Mucosa of descending colon (tissue), 3 donors: ENCODE data around the gene FBXO48. TPM values are rescaled to one million over a fixed set of nuclear protein-coding genes. Genes with fewer than 3 reads are reported as not detected.

ENCODE experiments used
- ATAC-seq: fragments of 200-7000 bp; cut with Tn5 transposase; one replicate; pipeline ENCODE4 v1.9.1; 2020; ENCODE audit warnings: mild to moderate bottlenecking, moderate library complexity
- DNase-seq, 3 donors: peaks; one replicate each; pipeline ENCODE4 v3.0.0-alpha.2; 2020
- H3K36me3 ChIP-seq: fragments of 200-600 bp; one replicate; pipeline ENCODE4 v1.8.0; 2021; ENCODE audit warnings: low read depth, mild to moderate bottlenecking
- H3K4me1 ChIP-seq: fragments of 200-600 bp; one replicate; pipeline ENCODE4 v1.8.0; 2021; ENCODE audit warnings: low read depth, mild to moderate bottlenecking
- H3K4me3 ChIP-seq: fragments of 200-600 bp; one replicate; pipeline ENCODE4 v1.8.0; 2021; ENCODE audit warnings: mild to moderate bottlenecking
- H3K9me3 ChIP-seq: fragments of 200-600 bp; one replicate; pipeline ENCODE4 v1.8.0; 2021; ENCODE audit warnings: mild to moderate bottlenecking
- CTCF ChIP-seq: fragments of 200-600 bp; IDR thresholded peaks from one replicate; pipeline ENCODE4 v1.8.0; 2022; ENCODE audit warnings: antibody characterized with exemption, mild to moderate bottlenecking
- intact Hi-C, 2 donors: fragments of 100-400 bp; cut with DNase I in 1 of 2; cut with micrococcal nuclease in 1 of 2; formaldehyde crosslinking; loops; one replicate each; pipeline versions ENCODE4 v1.11.0 to v1.11.1; 2022; cut with DNase I, micrococcal nuclease
- total RNA-seq, 3 donors: library from RNA; stranded (reverse); fragmentation: NEBNext Ultra II Directional in 2 of 3; extraction: Animal tissue kit (Norgen Biotek cat#: 25700) in 2 of 3; gene quantifications; one replicate each; pipeline versions ENCODE4 v1.2.1 to v1.2.4, GENCODE V29; 2021 to 2023
- donor health status: DM: no; HTN: no; CAD: no; lungs with moderate emphysema.
- donor health status: DM: no; HTN: no; CAD: no.
- donor health status: DM: no; HTN: yes; CAD: no.

Gene FBXO48
- total RNA-seq, 3 donors from 2014 or later: 1.5 to 2.6 (median 1.9) TPM

- DNase-seq (peak; percentile 31 to 55 (median 45)), ATAC-seq (peak; percentile 86)
- H3K4me3 ChIP-seq: no peak overlapping the region
- no peaks in the 10 kb centered on the region for H3K9me3 ChIP-seq
- TF ChIP-seq CTCF: no peak
- H3K4me1 ChIP-seq: no peaks in the 10 kb centered on the region
- intact Hi-C loops: no loop called here
- H3K36me3 ChIP-seq: no peaks in the 10 kb centered on the region
Observed at GRCh38 chr2:68432696-68433658, 34.1 kb downstream of the FBXO48 start.

GRCh38 chr2:68431316-68431972, 35.6 kb downstream of the FBXO48 start:
- H3K9me3 ChIP-seq: no peaks in the 10 kb centered on the region
- DNase-seq: no peak
- H3K4me1 ChIP-seq: no peaks in the 10 kb centered on the region
- no peak overlapping the region for H3K4me3 ChIP-seq
- ATAC-seq: no peak
- TF ChIP-seq CTCF: no peak
- intact Hi-C loops: no loop called here
- H3K36me3 ChIP-seq: no peaks in the 10 kb centered on the region

GRCh38 chr2:68429311-68429826, 37.7 kb downstream of the FBXO48 start:
- DNase-seq (no peak), ATAC-seq (no peak)
- intact Hi-C loops: loop anchor here in 1 of 2 donors (10.0 kb wide), 1 partner anchor 55 kb away; no protein-coding TSS in a partner anchor
- Histone ChIP-seq H3K4me3 (no peak overlapping the region), H3K36me3 (no peaks in the 10 kb centered on the region), H3K9me3 (no peaks in the 10 kb centered on the region), H3K4me1 (no peaks in the 10 kb centered on the region)
- TF ChIP-seq CTCF: no peak

GRCh38 chr2:68428746-68429145, 38.3 kb downstream of the FBXO48 start:
- ATAC-seq (no peak), DNase-seq (no peak)
- no peaks in the 10 kb centered on the region for H3K36me3 ChIP-seq
- H3K4me1 ChIP-seq: no peaks in the 10 kb centered on the region
- TF ChIP-seq CTCF: no peak
- H3K9me3 ChIP-seq: no peaks in the 10 kb centered on the region
- intact Hi-C loops: loop anchor here in 1 of 2 donors (10.0 kb wide), 1 partner anchor 54 kb away; no protein-coding TSS in a partner anchor
- no peak overlapping the region for H3K4me3 ChIP-seq

- Histone ChIP-seq H3K4me3 (no peak overlapping the region), H3K9me3 (no peaks in the 10 kb centered on the region), H3K4me1 (no peaks in the 10 kb centered on the region), H3K36me3 (no peaks in the 10 kb centered on the region)
- no peak for TF ChIP-seq CTCF
- DNase-seq (no peak), ATAC-seq (no peak)
- intact Hi-C loops: loop anchor here in 1 of 2 donors (10.0 kb wide), 1 partner anchor 53 kb away; no protein-coding TSS in a partner anchor
Observed at GRCh38 chr2:68428126-68428525, 39.0 kb downstream of the FBXO48 start.
